Keratinocyte (primary cell): ENCODE data around the gene AP5B1. TPM values are rescaled to one million over a fixed set of nuclear protein-coding genes. Genes with fewer than 3 reads are reported as not detected.

Experiments used
- DNase-seq: peaks from one replicate; pipeline ENCODE4 v3.0.0-alpha.2; 2011; ENCODE audit warnings: low read depth, missing footprints, low spot score
- FAIRE-seq: peaks from 2 replicates; lab custom pipeline; 2011; peaks lifted over from hg19 to GRCh38; lab: Jason Lieb, UNC
- H2AFZ ChIP-seq: 2 replicates; pipeline ENCODE4 v1.6.0; 2012; ENCODE audit warnings: low read length, control low read depth, inconsistent platforms; ENCODE audit not compliant: control insufficient read depth
- H3K27ac ChIP-seq: 2 replicates; pipeline ENCODE4 v1.5.1; 2011; ENCODE audit warnings: low read length; ENCODE audit not compliant: control insufficient read depth, insufficient read depth
- H3K27me3 ChIP-seq: 3 replicates; pipeline ENCODE4 v1.6.0; 2011; ENCODE audit warnings: low read length; ENCODE audit not compliant: control insufficient read depth, insufficient read depth; ENCODE audit errors: extremely low read depth
- H3K36me3 ChIP-seq, 2 experiments: 2 replicates in 1 of 2; 3 replicates in 1 of 2; pipeline ENCODE4 v1.5.1; 2011; ENCODE audit warnings: low read length in 2 of 2, mild to moderate bottlenecking in 1 of 2; ENCODE audit not compliant: control insufficient read depth in 2 of 2, insufficient read depth in 2 of 2; ENCODE audit errors: extremely low read depth in 1 of 2
- H3K4me1 ChIP-seq: 3 replicates; pipeline ENCODE4 v1.5.1; 2011; ENCODE audit warnings: low read length; ENCODE audit not compliant: control insufficient read depth, insufficient read depth; ENCODE audit errors: extremely low read depth
- H3K4me2 ChIP-seq: 3 replicates; pipeline ENCODE4 v1.6.0; 2011; ENCODE audit warnings: low read depth, low read length; ENCODE audit not compliant: control insufficient read depth, insufficient read depth; ENCODE audit errors: extremely low read depth
- H3K4me3 ChIP-seq, 3 experiments: fragments of 200-600 bp in 1 of 3; sonication (generic) in 1 of 3; 2 replicates in 2 of 3; 3 replicates in 1 of 3; pipeline ENCODE4 v1.5.1; 2011 to 2016; ENCODE audit warnings: low read length in 3 of 3, mild to moderate bottlenecking in 3 of 3, control low read depth in 2 of 3, inconsistent platforms in 1 of 3, low read depth in 1 of 3, mixed read lengths in 1 of 3, mixed run types in 1 of 3, moderate library complexity in 1 of 3; ENCODE audit not compliant: control insufficient read depth in 2 of 3, insufficient read depth in 2 of 3; ENCODE audit errors: extremely low read depth in 1 of 3
- H3K79me2 ChIP-seq: 2 replicates; pipeline ENCODE4 v1.6.0; 2012; ENCODE audit warnings: low read length; ENCODE audit not compliant: control insufficient read depth, insufficient read depth
- H3K9ac ChIP-seq: 3 replicates; pipeline ENCODE4 v1.6.0; 2011; ENCODE audit warnings: low read length; ENCODE audit not compliant: control insufficient read depth, insufficient read depth; ENCODE audit errors: extremely low read depth
- H3K9me1 ChIP-seq: 3 replicates; pipeline ENCODE4 v1.6.0; 2011; ENCODE audit warnings: low read length; ENCODE audit not compliant: control insufficient read depth, insufficient read depth; ENCODE audit errors: extremely low read depth
- H3K9me3 ChIP-seq: 2 replicates; pipeline ENCODE4 v1.5.1; 2012; ENCODE audit warnings: low read depth, low read length; ENCODE audit not compliant: control insufficient read depth
- H4K20me1 ChIP-seq: 3 replicates; pipeline ENCODE4 v1.6.0; 2011; ENCODE audit warnings: low read length; ENCODE audit not compliant: control insufficient read depth, insufficient read depth; ENCODE audit errors: extremely low read depth
- CTCF ChIP-seq, 3 experiments: IDR thresholded peaks in 1 of 3; conservative IDR thresholded peaks in 1 of 3; optimal IDR thresholded peaks in 1 of 3; 2 replicates in 2 of 3; 3 replicates in 1 of 3; pipeline versions ENCODE3 to v1.5.1; 2011; ENCODE audit warnings: low read length in 3 of 3, mild to moderate bottlenecking in 3 of 3, moderate library complexity in 2 of 3, control low read depth in 1 of 3, inconsistent platforms in 1 of 3; ENCODE audit not compliant: insufficient read depth in 2 of 3; ENCODE audit errors: extremely low read depth in 1 of 3
- EZH2 ChIP-seq: IDR thresholded peaks from one replicate; pipeline ENCODE4 v1.6.1; 2012; ENCODE audit warnings: inconsistent platforms, mild to moderate bottlenecking, low read length, moderate library complexity
- dilution Hi-C: fragments of 300-500 bp; cut with MboI; formaldehyde crosslinking; loops from one replicate; pipeline ENCODE4 v1.7.0; 2020; ENCODE audit warnings: low sequenced_read_pairs; ENCODE audit not compliant: extremely low pct_ligation_motif_present
- polyA plus RNA-seq, 5 experiments: library from polyadenylated mRNA; depleted of rRNA in 3 of 5; stranded (reverse) in 3 of 5; stranded (forward) in 1 of 5; unstranded in 1 of 5; fragments of >200 nt; gene quantifications; 1 replicate in 1 of 5; 2 replicates in 3 of 5; 3 replicates in 1 of 5; pipeline versions ENCODE4 v1.2.1 to v1.2.3, GENCODE V29; 2011 to 2012; ENCODE audit warnings: missing spikeins in 2 of 5, low read depth in 1 of 5, low replicate concordance in 1 of 5

The AP5B1 gene
- polyA plus RNA-seq, 1 donor (not counting 4 experiments of a cell fraction or from before 2014, with no cell fraction given) = 3.1 TPM

DNA sequence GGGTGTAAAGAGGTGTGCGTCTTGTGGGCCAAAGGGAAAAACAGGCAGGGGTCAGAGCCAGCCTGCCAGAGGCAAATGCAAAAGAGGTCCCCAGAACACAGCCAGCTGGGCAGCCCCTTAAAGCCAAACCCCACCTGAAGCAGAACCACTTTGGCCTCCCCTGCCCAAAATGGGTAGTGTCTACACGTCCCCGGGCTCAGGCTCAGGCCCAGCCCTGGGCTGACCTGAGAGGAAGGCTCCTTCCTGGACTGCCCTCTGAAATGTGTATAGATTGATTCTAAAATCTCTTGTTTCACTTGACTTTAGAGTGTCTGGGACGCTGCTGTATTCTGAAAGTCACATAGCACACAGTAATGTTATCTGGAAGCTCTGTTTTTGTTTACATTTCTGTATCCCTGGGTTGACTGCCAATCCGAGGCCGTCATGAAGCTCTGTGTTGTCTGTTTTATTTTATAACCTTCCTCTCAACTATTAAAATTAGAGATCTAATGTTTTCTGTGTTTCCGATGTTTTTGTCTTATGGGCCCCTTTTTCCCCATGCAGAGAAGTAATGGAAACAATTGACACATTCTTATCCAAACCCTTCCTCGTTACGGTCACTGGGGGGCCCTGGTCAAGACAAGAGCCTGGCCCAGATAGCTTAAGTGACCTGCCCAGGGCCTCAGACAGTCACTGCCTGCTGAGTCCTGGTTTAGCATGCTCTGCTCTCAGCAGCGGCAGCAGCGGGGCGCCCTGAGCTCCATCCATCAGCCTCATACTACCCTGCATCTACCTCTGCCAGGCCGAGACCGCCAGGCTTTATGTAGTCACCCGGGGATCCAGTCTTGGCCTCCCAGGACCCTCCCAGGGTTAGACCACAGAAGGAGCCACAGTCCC lies 16.2 kb upstream of the AP5B1 start:
- no peaks in the 10 kb centered on the region for H3K9me3 ChIP-seq
- peaks cover 2 to 3% of the 10 kb centered on the region in 2 experiments for H3K36me3 ChIP-seq
- FAIRE-seq = no peak
- no peak for DNase-seq
- TF ChIP-seq EZH2 = no peak
- TF ChIP-seq CTCF (optimal IDR thresholded peaks at IDR 0.05 in 1 of 3, IDR thresholded peaks at IDR 0.05 in 1 of 3, conservative IDR thresholded peaks at IDR 0.05 in 1 of 3; ENCODE audit: extremely low read depth in 1 of 3, insufficient read depth in 2 of 3, low read length in 3 of 3) = no peak
- H3K4me3 ChIP-seq = no peak overlapping the region
- no peak overlapping the region for H3K27ac ChIP-seq
- H3K79me2 ChIP-seq = no peaks in the 10 kb centered on the region
- no peak overlapping the region for H2AFZ ChIP-seq
- no peaks in the 10 kb centered on the region for H4K20me1 ChIP-seq
- H3K27me3 ChIP-seq = no peaks in the 10 kb centered on the region
- no peaks in the 10 kb centered on the region for H3K9me1 ChIP-seq
- H3K4me2 ChIP-seq = no peak overlapping the region
- H3K9ac ChIP-seq = no peak overlapping the region
- peaks cover 17% of the 10 kb centered on the region for H3K4me1 ChIP-seq
- dilution Hi-C loops = no loop called here

DNA sequence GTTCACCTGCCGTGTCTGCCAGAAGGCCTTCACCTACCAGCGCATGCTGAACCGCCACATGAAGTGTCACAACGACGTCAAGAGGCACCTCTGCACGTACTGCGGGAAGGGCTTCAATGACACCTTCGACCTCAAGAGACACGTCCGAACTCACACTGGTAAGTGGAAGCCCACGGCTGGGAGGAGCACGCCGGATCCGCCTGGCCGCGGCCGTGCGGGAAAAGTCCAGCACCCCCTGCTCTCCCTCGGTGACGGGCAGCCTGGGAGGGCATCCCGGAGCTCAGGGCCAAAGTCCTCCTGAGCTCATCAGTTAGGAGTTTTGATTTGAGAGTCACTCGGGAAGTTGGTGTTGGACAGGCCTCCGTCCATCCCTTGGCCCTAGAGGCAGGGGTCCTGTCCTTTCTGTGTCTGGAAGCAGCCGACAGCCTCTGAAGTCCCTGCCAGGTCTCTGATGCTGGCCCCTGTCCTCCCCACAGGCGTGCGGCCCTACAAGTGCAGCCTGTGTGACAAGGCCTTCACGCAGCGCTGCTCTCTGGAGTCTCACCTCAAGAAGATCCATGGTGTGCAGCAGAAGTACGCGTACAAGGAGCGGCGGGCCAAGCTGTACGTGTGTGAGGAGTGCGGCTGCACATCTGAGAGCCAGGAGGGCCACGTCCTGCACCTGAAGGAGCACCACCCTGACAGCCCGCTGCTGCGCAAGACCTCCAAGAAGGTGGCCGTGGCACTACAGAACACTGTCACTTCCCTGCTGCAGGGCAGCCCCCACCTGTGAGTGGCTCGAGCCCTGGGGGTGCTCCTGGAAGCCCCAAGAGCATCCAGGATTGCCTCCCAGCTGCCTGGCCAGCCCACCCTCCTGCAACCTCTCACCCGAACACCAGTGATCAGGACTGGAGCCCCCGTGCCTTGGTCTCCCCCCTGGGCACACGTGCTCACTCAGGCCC lies 14.1 kb upstream of the AP5B1 start:
- H3K9ac ChIP-seq = no peak overlapping the region
- no peaks in the 10 kb centered on the region for H4K20me1 ChIP-seq
- FAIRE-seq (no peak), DNase-seq (no peak)
- no peak overlapping the region for H3K27ac ChIP-seq
- no peaks in the 10 kb centered on the region for H3K79me2 ChIP-seq
- H2AFZ ChIP-seq = no peak overlapping the region
- H3K9me1 ChIP-seq = no peaks in the 10 kb centered on the region
- H3K4me1 ChIP-seq = peaks cover 32% of the 10 kb centered on the region
- TF ChIP-seq EZH2 = no peak
- no peak for TF ChIP-seq CTCF (optimal IDR thresholded peaks at IDR 0.05 in 1 of 3, IDR thresholded peaks at IDR 0.05 in 1 of 3, conservative IDR thresholded peaks at IDR 0.05 in 1 of 3; ENCODE audit: extremely low read depth in 1 of 3, insufficient read depth in 2 of 3, low read length in 3 of 3)
- H3K4me3 ChIP-seq = no peak overlapping the region
- H3K9me3 ChIP-seq = no peaks in the 10 kb centered on the region
- dilution Hi-C loops = no loop called here
- no peaks in the 10 kb centered on the region for H3K27me3 ChIP-seq
- no peak overlapping the region for H3K4me2 ChIP-seq
- H3K36me3 ChIP-seq = peaks cover 2 to 3% of the 10 kb centered on the region in 2 experiments
